H9 (cell line): ENCODE data around the gene HSPA4. TPM values are rescaled to one million over a fixed set of nuclear protein-coding genes. Genes with fewer than 3 reads are reported as not detected.

Experiments used
- DNase-seq: peaks from one replicate; pipeline ENCODE4 v3.0.0-alpha.2; 2017
- H2AFZ ChIP-seq: one replicate; pipeline ENCODE4 v1.6.1; 2013; ENCODE audit warnings: mild to moderate bottlenecking, low read length, control low read depth, moderate library complexity
- H2AK5ac ChIP-seq: 2 replicates; pipeline ENCODE4 v1.6.1; 2013; ENCODE audit warnings: low read length, control low read depth, mixed read lengths; ENCODE audit not compliant: insufficient read length
- H2BK120ac ChIP-seq: one replicate; pipeline ENCODE4 v1.6.1; 2013; ENCODE audit warnings: low read depth, mild to moderate bottlenecking, low read length, control low read depth, inconsistent platforms; ENCODE audit not compliant: poor library complexity, severe bottlenecking
- H2BK12ac ChIP-seq: 2 replicates; pipeline ENCODE4 v1.6.1; 2013; ENCODE audit warnings: low read length, control low read depth, mixed read lengths, low read depth; ENCODE audit not compliant: insufficient read length
- H2BK15ac ChIP-seq: 2 replicates; pipeline ENCODE4 v1.6.1; 2013; ENCODE audit warnings: low read depth, low read length, control low read depth
- H2BK20ac ChIP-seq: one replicate; pipeline ENCODE4 v1.6.1; 2013; ENCODE audit warnings: low read depth, mild to moderate bottlenecking, low read length, control low read depth, inconsistent platforms; ENCODE audit not compliant: poor library complexity, severe bottlenecking
- H2BK5ac ChIP-seq: 2 replicates; pipeline ENCODE4 v1.6.1; 2013; ENCODE audit warnings: low read length, control low read depth, mixed read lengths; ENCODE audit not compliant: insufficient read length
- H3K14ac ChIP-seq: 2 replicates; pipeline ENCODE4 v1.6.1; 2013; ENCODE audit warnings: low read length, control low read depth; ENCODE audit not compliant: insufficient read depth
- H3K18ac ChIP-seq: 2 replicates; pipeline ENCODE4 v1.6.1; 2013; ENCODE audit warnings: low read depth, mild to moderate bottlenecking, mixed read lengths, low read length, control low read depth; ENCODE audit not compliant: insufficient read length
- H3K23ac ChIP-seq: 2 replicates; pipeline ENCODE4 v1.6.1; 2013; ENCODE audit warnings: low read length, control low read depth, mixed read lengths, low read depth; ENCODE audit not compliant: insufficient read length
- H3K23me2 ChIP-seq: 2 replicates; pipeline ENCODE4 v1.6.1; 2013; ENCODE audit warnings: low read depth, mild to moderate bottlenecking, mixed read lengths, low read length, control low read depth; ENCODE audit not compliant: insufficient read length, poor library complexity, severe bottlenecking
- H3K27ac ChIP-seq: 2 replicates; pipeline ENCODE4 v1.5.1; 2013; ENCODE audit warnings: low read length, control low read depth, mixed read lengths, low read depth; ENCODE audit not compliant: insufficient read length
- H3K27me3 ChIP-seq: 2 replicates; pipeline ENCODE4 v1.6.1; 2013; ENCODE audit warnings: low read length, control low read depth, inconsistent platforms; ENCODE audit not compliant: insufficient read depth
- H3K4ac ChIP-seq: 2 replicates; pipeline ENCODE4 v1.6.1; 2013; ENCODE audit warnings: low read depth, mild to moderate bottlenecking, control low read depth, inconsistent platforms, low read length, moderate library complexity
- H3K4me1 ChIP-seq: 2 replicates; pipeline ENCODE4 v1.6.1; 2013; ENCODE audit warnings: low read length, control low read depth, inconsistent platforms; ENCODE audit not compliant: insufficient read depth
- H3K4me2 ChIP-seq: 2 replicates; pipeline ENCODE4 v1.6.1; 2013; ENCODE audit warnings: low read length, control low read depth, mixed read lengths; ENCODE audit not compliant: insufficient read length, insufficient read depth
- H3K56ac ChIP-seq: 2 replicates; pipeline ENCODE4 v1.6.1; 2013; ENCODE audit warnings: low read depth, mild to moderate bottlenecking, mixed read lengths, low read length, control low read depth; ENCODE audit not compliant: insufficient read length
- H3K79me1 ChIP-seq: 2 replicates; pipeline ENCODE4 v1.6.1; 2013; ENCODE audit warnings: low read depth, mild to moderate bottlenecking, moderate library complexity, low read length, control low read depth, inconsistent platforms; ENCODE audit not compliant: insufficient read depth, poor library complexity, severe bottlenecking
- H3K79me2 ChIP-seq: 2 replicates; pipeline ENCODE4 v1.6.1; 2013; ENCODE audit warnings: low read length, control low read depth, inconsistent platforms; ENCODE audit not compliant: insufficient read depth
- H3K9ac ChIP-seq: 2 replicates; pipeline ENCODE4 v1.6.1; 2013; ENCODE audit warnings: low read length, control low read depth, mixed read lengths; ENCODE audit not compliant: insufficient read length; ENCODE audit errors: extremely low read depth
- H3K9me3 ChIP-seq: one replicate; pipeline ENCODE4 v1.6.1; 2013; ENCODE audit warnings: low read depth, low read length, inconsistent platforms; ENCODE audit not compliant: control insufficient read depth
- H3T11ph ChIP-seq: one replicate; pipeline ENCODE4 v1.6.1; 2013; ENCODE audit warnings: mild to moderate bottlenecking, low read length, control low read depth, inconsistent platforms
- H4K20me1 ChIP-seq: one replicate; pipeline ENCODE4 v1.6.1; 2013; ENCODE audit not compliant: control insufficient read depth, insufficient read length, insufficient read depth
- H4K5ac ChIP-seq: 2 replicates; pipeline ENCODE4 v1.6.1; 2013; ENCODE audit warnings: low read depth, mild to moderate bottlenecking, mixed read lengths, low read length, control low read depth; ENCODE audit not compliant: insufficient read length
- H4K8ac ChIP-seq: replicated peaks from 2 replicates; pipeline ENCODE4 v1.6.1; 2013; ENCODE audit warnings: low read length, control low read depth, mixed read lengths, low read depth; ENCODE audit not compliant: insufficient read length
- H4K91ac ChIP-seq: 2 replicates; pipeline ENCODE4 v1.6.1; 2013; ENCODE audit warnings: low read depth, mild to moderate bottlenecking, moderate library complexity, mixed read lengths, low read length, control low read depth; ENCODE audit not compliant: insufficient read length
- H3K27ac Mint-ChIP-seq, 3 experiments: 2 replicates in 2 of 3; 3 replicates in 1 of 3; pipeline ENCODE4 v1.8.0; 2020 to 2021; ENCODE audit warnings: mixed read lengths in 3 of 3, mild to moderate bottlenecking in 1 of 3, moderate library complexity in 1 of 3
- H3K27me3 Mint-ChIP-seq: 2 replicates; pipeline ENCODE4 v1.8.0; 2021; ENCODE audit warnings: low read depth, mild to moderate bottlenecking, moderate library complexity, mixed read lengths
- H3K36me3 Mint-ChIP-seq, 3 experiments: 2 replicates in 2 of 3; 3 replicates in 1 of 3; pipeline ENCODE4 v1.8.0; 2020 to 2021; ENCODE audit warnings: low read depth in 3 of 3, mixed read lengths in 3 of 3; ENCODE audit not compliant: insufficient read depth in 1 of 3
- H3K4me1 Mint-ChIP-seq, 2 experiments: 2 replicates each; pipeline ENCODE4 v1.8.0; 2020; ENCODE audit warnings: mixed read lengths in 2 of 2
- H3K4me3 Mint-ChIP-seq, 2 experiments: 2 replicates in 1 of 2; 3 replicates in 1 of 2; pipeline ENCODE4 v1.8.0; 2020 to 2021; ENCODE audit warnings: mild to moderate bottlenecking in 2 of 2, mixed read lengths in 2 of 2, moderate library complexity in 1 of 2
- H3K9me3 Mint-ChIP-seq, 2 experiments: 2 replicates in 1 of 2; 3 replicates in 1 of 2; pipeline ENCODE4 v1.8.0; 2020; ENCODE audit warnings: mild to moderate bottlenecking in 2 of 2, mixed read lengths in 2 of 2, moderate library complexity in 1 of 2
- WGBS: extraction: QIAGEN DNeasy Blood & Tissue Kit; methylation state at CpG from one replicate; pipeline ENCODE4 v1.1.7; 2013; ENCODE audit warnings: missing lambda C conversion rate, low lambda C conversion rate, mixed read lengths; ENCODE audit not compliant: insufficient read length; ENCODE audit errors: extremely low coverage; 5-methylcytosine and 5-hydroxymethylcytosine counted together
- total RNA-seq: library from RNA; stranded (reverse); gene quantifications from 2 replicates; pipeline ENCODE4 v1.2.1, GENCODE V29; 2021
- TF ChIP-seq, protein P1 (sequence below): fragments of 200-600 bp; sonication (generic); conservative IDR thresholded peaks from 3 replicates; pipeline ENCODE4 v1.8.0; 2021; ENCODE audit warnings: antibody characterized with exemption, mild to moderate bottlenecking

The HSPA4 gene
- total RNA-seq, 1 experiment from 2014 or later: 293 TPM

DNA sequence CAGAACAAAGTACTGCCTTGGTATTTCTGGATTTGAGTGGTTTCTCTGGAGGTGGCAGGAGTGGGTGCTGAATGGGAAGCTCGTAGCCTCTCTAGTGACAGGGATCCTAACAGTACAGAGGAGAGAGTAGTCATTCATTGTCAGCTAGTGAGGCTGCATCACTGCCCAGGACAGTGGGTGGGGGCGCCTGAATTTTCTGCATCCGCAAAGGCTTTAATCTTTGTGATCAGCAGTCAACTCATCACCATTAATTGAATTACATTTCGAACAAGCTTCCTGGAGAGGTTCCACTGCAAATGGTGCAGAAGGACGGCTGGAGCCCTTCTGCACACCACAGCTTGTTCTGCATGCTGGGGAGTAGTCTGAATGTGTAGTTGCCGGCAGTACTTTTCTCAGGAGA is 77.5 kb downstream of the HSPA4 start:
- Histone ChIP-seq H3K14ac (no peak overlapping the region), H3K18ac (no peak overlapping the region), H3K79me1 (no peaks in the 10 kb centered on the region), H4K20me1 (no peaks in the 10 kb centered on the region), H3T11ph (no peak overlapping the region), H3K23ac (no peak overlapping the region), H3K56ac (no peak overlapping the region), H3K79me2 (no peaks in the 10 kb centered on the region), H2AFZ (no peak overlapping the region), H4K5ac (no peak overlapping the region), H3K9ac (no peak overlapping the region), H3K9me3 (no peaks in the 10 kb centered on the region), H3K27ac (no peak overlapping the region), H3K27me3 (no peaks in the 10 kb centered on the region), H2AK5ac (no peak overlapping the region), H3K4ac (no peak overlapping the region), H2BK12ac (no peak overlapping the region), H2BK5ac (no peak overlapping the region), H3K4me1 (peaks cover 2% of the 10 kb centered on the region; the same call in 1 of the 2 replicates), H2BK20ac (no peak overlapping the region), H4K8ac (no peak overlapping the region), H2BK15ac (no peak overlapping the region), H3K4me2 (no peak overlapping the region), H4K91ac (no peak overlapping the region), H2BK120ac (no peak overlapping the region), H3K23me2 (no peaks in the 10 kb centered on the region)
- Mint-ChIP-seq H3K36me3 (no peaks in the 10 kb centered on the region; a peak in 1 of 7 replicates), H3K4me3 (no peak overlapping the region), H3K27me3 (peaks cover 5% of the 10 kb centered on the region), H3K4me1 (peaks cover 0 to 3% of the 10 kb centered on the region in 2 experiments; a peak in 1 of 4 replicates), H3K27ac (no peak overlapping the region), H3K9me3 (no peaks in the 10 kb centered on the region)
- WGBS: no CpG with 5 or more reads among the region's 6 CpGs
- TF ChIP-seq, protein P1, sequence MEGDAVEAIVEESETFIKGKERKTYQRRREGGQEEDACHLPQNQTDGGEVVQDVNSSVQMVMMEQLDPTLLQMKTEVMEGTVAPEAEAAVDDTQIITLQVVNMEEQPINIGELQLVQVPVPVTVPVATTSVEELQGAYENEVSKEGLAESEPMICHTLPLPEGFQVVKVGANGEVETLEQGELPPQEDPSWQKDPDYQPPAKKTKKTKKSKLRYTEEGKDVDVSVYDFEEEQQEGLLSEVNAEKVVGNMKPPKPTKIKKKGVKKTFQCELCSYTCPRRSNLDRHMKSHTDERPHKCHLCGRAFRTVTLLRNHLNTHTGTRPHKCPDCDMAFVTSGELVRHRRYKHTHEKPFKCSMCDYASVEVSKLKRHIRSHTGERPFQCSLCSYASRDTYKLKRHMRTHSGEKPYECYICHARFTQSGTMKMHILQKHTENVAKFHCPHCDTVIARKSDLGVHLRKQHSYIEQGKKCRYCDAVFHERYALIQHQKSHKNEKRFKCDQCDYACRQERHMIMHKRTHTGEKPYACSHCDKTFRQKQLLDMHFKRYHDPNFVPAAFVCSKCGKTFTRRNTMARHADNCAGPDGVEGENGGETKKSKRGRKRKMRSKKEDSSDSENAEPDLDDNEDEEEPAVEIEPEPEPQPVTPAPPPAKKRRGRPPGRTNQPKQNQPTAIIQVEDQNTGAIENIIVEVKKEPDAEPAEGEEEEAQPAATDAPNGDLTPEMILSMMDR: no peak
- no peak for DNase-seq
